HG03103 (cell line): ENCODE measurements around the gene RNU6-1.

ENCODE experiments used
- ATAC-seq: cut with Tn5 transposase; IDR thresholded peaks from one replicate; pipeline ENCODE4 v1.9.1; 2021; ENCODE audit warnings: low read depth; ENCODE audit not compliant: unreplicated experiment

The RNU6-1 gene

DNA sequence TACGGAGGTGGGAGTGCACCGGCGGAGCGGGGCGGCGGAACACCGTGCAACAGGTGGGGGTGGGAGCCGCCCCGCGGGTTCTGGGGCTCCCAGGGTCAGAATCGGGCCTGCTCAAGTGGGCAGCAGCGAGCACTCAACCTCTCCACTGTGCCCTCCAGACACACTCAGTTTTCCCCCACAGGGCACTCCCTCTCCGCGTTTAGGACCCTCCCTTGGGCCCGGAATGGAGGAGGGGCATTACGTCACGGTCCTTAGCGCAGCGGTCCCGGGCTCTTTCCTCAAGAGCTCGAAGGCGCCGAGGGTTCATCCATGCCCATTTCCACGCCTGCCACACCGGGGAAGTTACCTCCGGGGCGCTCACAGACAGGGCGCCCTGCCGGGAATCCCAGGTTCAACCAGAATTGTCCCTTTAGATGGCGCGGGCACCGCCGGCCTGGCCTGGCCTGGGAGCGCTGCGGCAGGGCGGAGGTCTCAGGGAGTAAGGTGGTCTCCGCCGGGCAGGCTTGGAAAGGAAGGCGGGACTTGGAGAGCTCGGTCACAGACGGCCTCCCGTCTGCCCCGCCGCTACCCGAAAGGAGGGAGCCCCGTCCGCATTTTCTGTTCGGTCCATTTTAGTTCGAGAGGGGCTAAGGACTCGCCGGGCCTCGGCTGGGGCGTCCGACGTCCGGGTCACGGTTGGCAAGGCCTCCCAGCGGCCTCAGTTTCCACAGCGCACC, 5.1 kb downstream of the RNU6-1 start:
- no peak for ATAC-seq

DNA sequence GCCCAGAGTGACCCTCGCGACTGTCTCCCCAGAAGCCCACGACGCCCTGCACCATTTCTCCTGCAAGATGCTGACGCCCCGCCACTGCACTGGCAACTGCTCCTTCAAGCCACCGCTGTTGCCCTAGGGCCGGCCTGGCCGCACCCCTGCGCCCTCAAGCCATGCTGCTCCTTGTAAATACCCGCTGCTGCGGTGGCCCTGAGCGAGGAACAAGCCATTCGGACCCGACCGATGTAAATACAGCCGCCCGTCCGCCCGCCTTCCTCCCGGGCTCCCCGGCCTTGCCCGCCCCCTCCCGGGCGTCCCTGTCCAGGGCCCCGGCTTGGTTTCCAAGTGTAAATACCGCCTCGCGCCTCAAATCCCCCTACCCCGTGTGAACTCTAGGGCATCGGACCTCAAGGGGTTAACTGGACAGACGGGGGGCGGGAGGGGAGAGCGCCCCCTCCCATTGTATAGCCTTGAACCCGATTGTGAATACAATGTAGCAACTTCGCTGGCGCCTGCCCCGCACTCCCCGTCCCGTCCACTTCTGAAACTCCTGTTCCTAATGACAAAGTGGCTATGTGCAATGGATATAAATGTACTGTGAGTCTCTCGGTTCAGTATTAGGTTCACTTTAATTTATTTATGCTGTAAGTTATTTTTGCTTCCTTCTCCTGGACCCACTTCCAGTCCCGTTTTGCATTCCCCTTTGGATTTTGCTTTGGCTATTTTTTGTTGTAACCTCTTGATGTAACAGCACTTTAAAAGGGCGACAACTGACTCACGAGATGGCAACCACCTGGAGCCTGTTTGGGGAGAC, 5.9 kb downstream of the RNU6-1 start:
- ATAC-seq: no peak

DNA sequence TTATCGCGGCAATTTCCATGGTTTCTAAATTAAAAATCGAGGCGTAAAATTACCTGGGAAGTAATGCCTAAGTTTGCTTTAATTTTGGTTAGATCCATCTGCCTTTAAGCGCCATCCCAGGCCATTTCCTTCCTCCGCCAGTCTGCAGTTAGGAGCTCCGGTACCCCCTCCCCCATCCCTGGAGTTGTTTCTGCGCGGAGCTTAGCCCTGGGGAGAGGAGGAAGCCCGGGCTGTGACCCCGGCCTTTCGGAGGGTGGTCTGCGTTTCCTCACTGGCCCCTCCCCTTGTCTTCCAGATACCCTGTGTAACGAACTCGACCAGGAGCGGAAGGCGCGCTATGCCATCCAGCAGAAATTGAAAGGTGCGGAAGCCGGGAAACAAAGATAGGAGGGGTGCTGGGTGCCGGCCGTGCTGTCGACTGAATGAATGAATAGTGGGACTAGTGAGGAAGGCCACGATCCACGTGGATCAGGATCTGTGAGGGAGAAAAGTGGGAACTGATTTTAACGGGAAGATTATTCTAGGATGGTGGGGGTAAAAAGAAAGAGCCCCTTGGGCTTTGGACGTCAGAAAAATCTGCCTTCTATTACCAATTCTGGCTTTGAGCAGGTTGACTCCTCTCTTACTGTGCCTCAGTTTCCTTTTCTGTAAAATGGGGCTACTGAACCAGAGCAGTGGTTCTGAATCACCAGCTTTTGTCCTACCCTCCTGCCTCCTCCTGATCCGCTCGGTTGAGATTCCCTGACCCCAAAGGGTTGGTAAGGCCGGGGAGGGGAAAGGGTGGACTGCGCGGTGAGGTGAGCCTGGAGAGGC, 6.7 kb downstream of the RNU6-1 start:
- ATAC-seq: no peak

DNA sequence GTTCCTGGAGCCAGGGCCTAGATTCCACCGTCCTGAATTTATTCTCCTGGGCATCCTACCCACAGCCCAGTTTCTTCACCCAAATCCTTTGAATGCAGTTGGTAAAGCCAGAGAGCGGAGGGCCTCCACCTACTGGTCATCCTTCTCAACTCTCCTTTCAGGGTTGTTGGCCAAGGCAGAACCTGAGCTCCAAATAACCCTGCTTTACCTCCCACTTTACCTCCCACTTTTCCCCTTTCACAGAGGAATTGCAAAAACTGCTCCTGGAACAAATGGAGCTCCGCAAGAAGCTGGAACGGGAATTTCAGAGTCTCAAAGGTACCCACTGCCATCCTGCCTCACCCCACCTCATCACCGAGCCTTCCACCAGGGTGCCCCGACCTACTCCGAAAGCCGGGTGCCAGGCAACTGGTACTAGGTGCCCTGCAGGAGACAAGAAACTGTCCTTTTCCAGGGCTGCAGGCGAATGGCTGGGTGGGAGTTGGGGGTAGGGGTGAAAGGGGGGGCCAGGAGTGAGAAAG, 7.8 kb downstream of the RNU6-1 start:
- ATAC-seq: no peak

DNA sequence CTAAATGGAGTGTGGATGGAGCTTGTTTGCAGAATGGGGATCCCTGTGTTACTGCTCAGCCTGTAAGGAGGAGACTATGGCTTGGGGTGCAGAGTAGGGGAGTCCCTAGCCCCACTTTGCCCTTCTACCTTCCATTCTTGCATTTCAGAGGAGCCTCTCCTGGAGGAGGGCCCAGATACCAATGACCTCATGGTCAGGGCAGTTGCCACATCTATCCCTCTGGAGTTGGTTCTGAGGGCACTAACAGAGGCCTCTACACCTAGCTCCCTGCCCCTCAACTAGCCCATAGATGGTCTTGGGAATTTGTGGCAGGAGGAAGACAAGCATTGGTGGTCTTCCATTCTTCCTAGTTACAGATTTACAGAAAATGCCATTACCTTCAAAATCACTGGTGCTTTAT, 8.5 kb downstream of the RNU6-1 start:
- ATAC-seq: no peak

- ATAC-seq: no peak
These were observed 10.0 kb downstream of the RNU6-1 start for GRCh38 chr15:67829647-67830504.

DNA sequence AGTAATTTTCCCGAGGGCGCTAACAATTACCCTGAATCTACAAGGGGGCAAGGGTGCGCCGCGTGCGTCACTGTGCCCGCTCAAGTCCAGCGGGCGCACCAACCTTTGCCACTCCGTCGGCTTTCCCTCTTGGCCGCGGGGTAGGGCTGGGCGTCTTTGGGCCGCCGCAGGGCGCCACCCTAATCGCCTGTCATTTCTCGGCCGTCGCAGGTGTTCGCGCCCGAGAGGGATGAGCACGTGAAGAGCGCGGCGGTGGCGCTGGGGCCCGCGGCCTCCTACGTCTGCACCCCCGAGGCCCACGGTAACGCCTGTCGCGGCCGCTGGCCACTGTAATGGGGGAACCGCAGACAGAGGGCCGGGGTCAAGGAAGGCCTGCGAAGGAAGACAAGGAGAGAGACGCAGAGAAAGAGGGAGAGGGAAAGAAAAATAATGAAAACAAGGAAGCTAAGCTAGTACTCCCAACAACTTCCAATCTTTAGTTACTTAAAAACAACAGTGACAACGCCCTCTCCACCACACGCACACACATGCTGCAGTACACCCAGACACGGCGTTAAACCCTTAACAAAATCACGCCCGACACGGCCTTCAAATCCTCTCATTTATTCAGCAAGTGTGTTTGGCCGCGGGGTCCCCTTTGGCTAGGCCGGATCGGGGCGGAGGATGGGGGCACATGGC, 10.7 kb downstream of the RNU6-1 start:
- no peak for ATAC-seq

DNA sequence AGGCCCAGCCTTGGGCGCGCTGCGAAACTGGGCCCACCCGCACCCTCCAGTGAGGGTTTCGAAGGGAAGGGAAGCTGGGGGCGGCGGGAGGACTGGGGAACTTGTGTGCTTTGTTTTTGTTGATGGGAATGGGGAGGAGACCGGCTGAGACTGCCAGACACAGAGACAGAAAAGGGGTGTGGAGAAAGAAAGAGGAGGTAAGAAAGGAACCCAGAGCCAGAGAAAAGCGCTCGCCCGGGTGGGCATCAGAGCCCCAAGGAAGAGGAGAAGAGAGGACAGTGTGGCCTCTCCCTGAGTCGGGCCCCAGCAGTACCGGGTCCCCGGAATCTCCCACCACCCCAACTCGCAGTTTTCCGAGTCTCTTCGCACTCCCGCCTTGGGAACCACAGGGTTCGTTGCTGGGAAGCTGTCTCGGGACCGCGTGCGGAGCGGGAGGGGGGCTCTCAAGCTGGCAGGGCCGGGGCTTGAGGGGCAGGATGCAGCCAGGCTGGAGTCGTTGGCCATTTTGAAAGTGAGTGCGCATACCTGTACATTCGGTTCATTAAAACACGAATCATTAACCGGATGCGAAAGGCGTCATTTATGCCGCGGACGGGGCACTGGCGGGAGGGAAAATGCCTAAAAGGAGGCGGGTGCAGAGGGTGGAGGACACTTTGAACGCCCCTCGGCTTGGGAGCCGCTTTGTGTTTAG, 11.4 kb downstream of the RNU6-1 start:
- no peak for ATAC-seq

DNA sequence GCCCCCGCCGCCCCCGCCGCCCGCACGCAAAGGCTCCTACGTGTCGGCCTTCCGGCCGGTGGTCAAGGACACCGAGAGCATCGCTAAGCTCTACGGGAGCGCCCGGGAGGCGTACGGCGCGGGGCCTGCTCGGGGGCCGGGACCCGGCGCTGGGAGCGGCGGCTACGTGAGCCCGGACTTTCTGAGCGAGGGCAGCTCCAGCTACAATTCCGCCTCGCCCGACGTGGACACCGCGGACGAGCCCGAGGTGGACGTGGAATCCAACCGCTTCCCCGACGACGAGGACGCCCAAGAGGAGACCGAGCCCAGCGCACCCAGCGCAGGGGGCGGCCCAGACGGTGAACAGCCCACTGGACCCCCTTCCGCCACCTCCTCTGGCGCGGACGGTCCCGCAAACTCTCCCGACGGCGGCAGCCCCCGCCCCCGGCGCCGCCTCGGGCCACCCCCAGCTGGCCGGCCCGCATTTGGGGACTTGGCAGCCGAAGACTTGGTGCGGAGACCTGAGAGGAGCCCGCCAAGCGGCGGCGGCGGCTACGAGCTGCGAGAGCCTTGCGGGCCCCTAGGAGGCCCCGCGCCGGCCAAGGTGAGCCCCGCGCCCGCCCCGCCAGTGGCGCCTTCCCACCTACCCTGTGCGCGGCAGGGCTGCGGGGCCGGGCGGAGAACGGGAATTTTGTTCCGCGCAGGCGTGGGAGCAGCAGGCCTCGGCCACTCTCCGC, 12.1 kb downstream of the RNU6-1 start:
- ATAC-seq: no peak

DNA sequence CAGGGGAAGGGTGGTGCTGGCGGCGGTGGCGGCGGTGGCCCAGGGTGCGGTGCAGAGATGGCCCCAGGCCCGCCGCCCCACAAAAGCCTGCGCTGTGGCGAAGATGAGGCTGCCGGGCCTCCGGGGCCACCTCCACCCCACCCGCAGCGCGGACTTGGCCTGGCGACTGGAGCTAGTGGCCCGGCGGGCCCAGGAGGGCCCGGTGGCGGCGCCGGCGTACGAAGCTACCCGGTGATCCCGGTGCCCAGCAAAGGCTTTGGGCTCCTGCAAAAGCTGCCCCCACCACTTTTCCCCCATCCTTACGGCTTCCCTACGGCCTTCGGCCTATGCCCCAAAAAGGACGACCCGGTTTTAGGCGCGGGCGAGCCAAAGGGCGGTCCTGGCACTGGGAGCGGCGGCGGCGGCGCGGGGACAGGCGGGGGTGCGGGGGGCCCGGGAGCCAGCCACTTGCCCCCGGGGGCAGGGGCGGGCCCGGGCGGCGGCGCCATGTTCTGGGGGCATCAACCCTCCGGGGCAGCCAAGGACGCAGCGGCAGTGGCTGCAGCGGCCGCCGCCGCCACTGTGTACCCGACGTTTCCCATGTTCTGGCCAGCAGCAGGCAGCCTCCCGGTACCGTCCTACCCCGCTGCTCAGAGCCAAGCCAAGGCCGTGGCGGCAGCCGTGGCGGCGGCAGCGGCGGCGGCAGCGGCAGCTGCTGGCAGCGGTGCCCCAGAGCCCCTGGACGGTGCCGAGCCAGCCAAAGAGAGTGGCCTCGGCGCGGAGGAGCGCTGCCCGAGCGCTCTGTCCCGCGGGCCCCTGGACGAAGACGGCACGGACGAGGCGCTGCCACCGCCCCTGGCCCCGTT, 12.9 kb downstream of the RNU6-1 start:
- ATAC-seq: no peak

GRCh38 chr15:67825881-67826716, 13.7 kb downstream of the RNU6-1 start:
- ATAC-seq: no peak

DNA sequence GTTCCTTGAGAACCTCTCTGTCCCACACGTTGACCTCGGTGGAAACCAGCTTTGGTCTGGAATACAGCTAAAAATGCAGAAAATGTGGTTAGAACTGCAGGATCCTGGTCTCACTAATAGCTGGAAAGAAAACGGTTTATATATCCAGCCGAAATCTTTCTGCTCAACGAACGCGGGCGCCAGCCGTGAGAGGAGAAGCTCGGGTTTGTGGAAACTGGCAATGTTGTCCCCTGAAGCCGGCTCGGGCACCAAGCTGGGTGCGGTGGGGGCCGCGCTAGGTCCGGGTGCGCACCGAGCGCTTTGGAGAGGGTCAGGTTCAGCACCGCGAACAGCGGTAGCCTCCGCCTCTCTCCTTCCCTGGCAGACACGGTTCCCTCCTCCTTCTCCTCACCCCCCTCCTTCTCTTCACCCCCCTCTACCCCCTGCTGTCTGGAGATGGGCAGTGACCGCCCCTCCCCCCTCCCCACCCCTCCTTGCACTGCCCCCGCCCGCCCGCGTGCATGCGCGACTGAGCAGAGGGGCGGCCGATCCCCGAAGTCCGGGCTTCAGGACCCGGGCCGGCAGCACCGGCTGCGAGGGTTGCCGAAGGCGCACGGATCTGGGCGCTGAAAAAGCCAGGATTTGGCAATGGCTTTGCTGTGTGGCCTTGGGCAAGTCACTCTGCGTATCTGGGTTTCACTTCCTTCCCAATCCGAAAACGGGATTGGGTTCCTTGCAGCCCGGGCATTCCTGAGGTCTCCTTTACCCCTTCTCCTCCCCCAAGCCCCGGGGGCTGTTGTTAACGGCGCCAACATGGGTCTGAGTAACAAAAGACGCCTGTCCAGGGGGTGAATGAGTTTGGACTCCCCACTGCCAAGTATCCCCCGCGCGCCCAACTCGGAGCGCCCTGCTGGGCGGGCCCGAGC, 14.6 kb downstream of the RNU6-1 start, which contains the start of gene SKOR1:
TSS of gene SKOR1 (plus strand) at position 534 of the 905 bp plus-strand sequence. CDS start at position 628, 94 bp downstream.
- ATAC-seq: no peak

- no peak for ATAC-seq
These were observed 15.5 kb downstream of the RNU6-1 start for GRCh38 chr15:67824197-67824968.

GRCh38 chr15:67823314-67824196, 16.3 kb downstream of the RNU6-1 start:
- ATAC-seq: no peak
